ENCODE measurements around the gene DNAJC1.

The DNAJC1 gene

GRCh38 chr10:21744223-21744622 lies 259.3 kb downstream of the DNAJC1 start:
- WGBS (ENCODE audit: insufficient coverage), result 95% methylated on average over 11 of the region's 11 CpGs
- POLR2A ChIA-PET, result no interaction called here
- Histone ChIP-seq H3K4me1 (ENCODE audit: control extremely low read depth in 1 of 4, control insufficient read depth in 4 of 4, insufficient read depth in 4 of 4, low read length in 3 of 4) (peaks cover 0 to 9% (median 3%) of the 10 kb centered on the region in 4 experiments), H3K36me3 (ENCODE audit: control insufficient read depth in 4 of 4, insufficient read depth in 4 of 4, low read length in 3 of 4) (peaks cover 4 to 56% (median 43%) of the 10 kb centered on the region in 4 experiments), H3K4me3 (ENCODE audit: control insufficient read depth in 1 of 7, extremely low read depth in 1 of 7, insufficient read depth in 4 of 7, low read depth in 2 of 7, low read length in 6 of 7) (no peak overlapping the region), H3K27me3 (replicated peaks in 2 of 5; ENCODE audit: control insufficient read depth in 4 of 5, insufficient read depth in 5 of 5, low read length in 4 of 5) (no peaks in the 10 kb centered on the region), H3K9me3 (ENCODE audit: control extremely low read depth in 1 of 5, control insufficient read depth in 4 of 5, insufficient read depth in 2 of 5, low read depth in 1 of 5, low read length in 4 of 5) (no peaks in the 10 kb centered on the region), H3K27ac (ENCODE audit: insufficient read depth in 1 of 2, low read depth in 1 of 2, low read length in 2 of 2, poor library complexity in 1 of 2, severe bottlenecking in 2 of 2) (no peak overlapping the region)
- CTCF ChIA-PET, result no interaction called here
- DNase-seq, result no peak

- no peaks in the 10 kb centered on the region for H3K9me3 ChIP-seq (ENCODE audit: control extremely low read depth in 1 of 5, control insufficient read depth in 4 of 5, insufficient read depth in 2 of 5, low read depth in 1 of 5, low read length in 4 of 5)
- peaks cover 4 to 66% (median 52%) of the 10 kb centered on the region in 4 experiments for H3K36me3 ChIP-seq (ENCODE audit: control insufficient read depth in 4 of 4, insufficient read depth in 4 of 4, low read length in 3 of 4)
- H3K4me3 ChIP-seq (ENCODE audit: control insufficient read depth in 1 of 7, extremely low read depth in 1 of 7, insufficient read depth in 4 of 7, low read depth in 2 of 7, low read length in 6 of 7), result no peak overlapping the region
- ChIA-PET POLR2A (no interaction called here), CTCF (interaction anchor here (0.9 kb wide), 1 partner anchor 10 kb away, joined by 4 read pairs; no protein-coding TSS in a partner anchor)
- DNase-seq, result no peak
- peaks cover 0 to 7% (median 3%) of the 10 kb centered on the region in 4 experiments for H3K4me1 ChIP-seq (ENCODE audit: control extremely low read depth in 1 of 4, control insufficient read depth in 4 of 4, insufficient read depth in 4 of 4, low read length in 3 of 4)
- H3K27ac ChIP-seq (ENCODE audit: insufficient read depth in 1 of 2, low read depth in 1 of 2, low read length in 2 of 2, poor library complexity in 1 of 2, severe bottlenecking in 2 of 2), result no peak overlapping the region
- WGBS (ENCODE audit: insufficient coverage), result 100% methylated on average over 5 of the region's 5 CpGs
- H3K27me3 ChIP-seq (replicated peaks in 2 of 5; ENCODE audit: control insufficient read depth in 4 of 5, insufficient read depth in 5 of 5, low read length in 4 of 5), result no peaks in the 10 kb centered on the region
Observed at GRCh38 chr10:21742740-21743412, 260.7 kb downstream of the DNAJC1 start.

GRCh38 chr10:21740989-21741388 lies 262.5 kb downstream of the DNAJC1 start:
- H3K4me1 ChIP-seq (ENCODE audit: control extremely low read depth in 1 of 4, control insufficient read depth in 4 of 4, insufficient read depth in 4 of 4, low read length in 3 of 4), result peaks cover 0 to 18% (median 10%) of the 10 kb centered on the region in 4 experiments
- ChIA-PET POLR2A (no interaction called here), CTCF (no interaction called here)
- peaks cover 4 to 74% (median 56%) of the 10 kb centered on the region in 4 experiments for H3K36me3 ChIP-seq (ENCODE audit: control insufficient read depth in 4 of 4, insufficient read depth in 4 of 4, low read length in 3 of 4)
- no peaks in the 10 kb centered on the region for H3K9me3 ChIP-seq (ENCODE audit: control extremely low read depth in 1 of 5, control insufficient read depth in 4 of 5, insufficient read depth in 2 of 5, low read depth in 1 of 5, low read length in 4 of 5)
- 100% methylated on average over 2 of the region's 4 CpGs for WGBS (ENCODE audit: insufficient coverage)
- H3K27ac ChIP-seq (ENCODE audit: insufficient read depth in 1 of 2, low read depth in 1 of 2, low read length in 2 of 2, poor library complexity in 1 of 2, severe bottlenecking in 2 of 2), result no peak overlapping the region
- no peak overlapping the region for H3K4me3 ChIP-seq (ENCODE audit: control insufficient read depth in 1 of 7, extremely low read depth in 1 of 7, insufficient read depth in 4 of 7, low read depth in 2 of 7, low read length in 6 of 7)
- no peak for DNase-seq
- no peaks in the 10 kb centered on the region for H3K27me3 ChIP-seq (replicated peaks in 2 of 5; ENCODE audit: control insufficient read depth in 4 of 5, insufficient read depth in 5 of 5, low read length in 4 of 5)

GRCh38 chr10:21737106-21737505 lies 266.4 kb downstream of the DNAJC1 start:
- Histone ChIP-seq H3K9me3 (ENCODE audit: control extremely low read depth in 1 of 5, control insufficient read depth in 4 of 5, insufficient read depth in 2 of 5, low read depth in 1 of 5, low read length in 4 of 5) (no peaks in the 10 kb centered on the region), H3K4me1 (ENCODE audit: control extremely low read depth in 1 of 4, control insufficient read depth in 4 of 4, insufficient read depth in 4 of 4, low read length in 3 of 4) (peaks cover 0 to 15% (median 10%) of the 10 kb centered on the region in 4 experiments), H3K27ac (ENCODE audit: insufficient read depth in 1 of 2, low read depth in 1 of 2, low read length in 2 of 2, poor library complexity in 1 of 2, severe bottlenecking in 2 of 2) (no peak overlapping the region), H3K27me3 (replicated peaks in 2 of 5; ENCODE audit: control insufficient read depth in 4 of 5, insufficient read depth in 5 of 5, low read length in 4 of 5) (no peaks in the 10 kb centered on the region), H3K4me3 (ENCODE audit: control insufficient read depth in 1 of 7, extremely low read depth in 1 of 7, insufficient read depth in 4 of 7, low read depth in 2 of 7, low read length in 6 of 7) (no peak overlapping the region), H3K36me3 (ENCODE audit: control insufficient read depth in 4 of 4, insufficient read depth in 4 of 4, low read length in 3 of 4) (peaks cover 6 to 66% (median 53%) of the 10 kb centered on the region in 4 experiments)
- POLR2A ChIA-PET, result no interaction called here
- 8% methylated on average over 4 of the region's 4 CpGs for WGBS (ENCODE audit: insufficient coverage)
- CTCF ChIA-PET, result no interaction called here
- DNase-seq, result peak in 2 of 3 donors; percentile 46 to 59

GRCh38 chr10:21733710-21734109 lies 269.8 kb downstream of the DNAJC1 start:
- no CpG with 5 or more reads among the region's 6 CpGs for WGBS (ENCODE audit: insufficient coverage)

GRCh38 chr10:21732067-21732772 lies 271.3 kb downstream of the DNAJC1 start:
- peaks cover 9 to 41% (median 22%) of the 10 kb centered on the region in 4 experiments for H3K36me3 ChIP-seq (ENCODE audit: control insufficient read depth in 4 of 4, insufficient read depth in 4 of 4, low read length in 3 of 4)

More at GRCh38 chr10:21733710-21734109, 269.8 kb downstream of the DNAJC1 start:
- Histone ChIP-seq H3K9me3 (ENCODE audit: control extremely low read depth in 1 of 5, control insufficient read depth in 4 of 5, insufficient read depth in 2 of 5, low read depth in 1 of 5, low read length in 4 of 5) (no peaks in the 10 kb centered on the region), H3K36me3 (ENCODE audit: control insufficient read depth in 4 of 4, insufficient read depth in 4 of 4, low read length in 3 of 4) (peaks cover 9 to 46% (median 27%) of the 10 kb centered on the region in 4 experiments), H3K4me1 (ENCODE audit: control extremely low read depth in 1 of 4, control insufficient read depth in 4 of 4, insufficient read depth in 4 of 4, low read length in 3 of 4) (peaks cover 0 to 17% (median 10%) of the 10 kb centered on the region in 4 experiments), H3K27ac (ENCODE audit: insufficient read depth in 1 of 2, low read depth in 1 of 2, low read length in 2 of 2, poor library complexity in 1 of 2, severe bottlenecking in 2 of 2) (no peak overlapping the region), H3K4me3 (ENCODE audit: control insufficient read depth in 1 of 7, extremely low read depth in 1 of 7, insufficient read depth in 4 of 7, low read depth in 2 of 7, low read length in 6 of 7) (no peak overlapping the region), H3K27me3 (replicated peaks in 2 of 5; ENCODE audit: control insufficient read depth in 4 of 5, insufficient read depth in 5 of 5, low read length in 4 of 5) (no peaks in the 10 kb centered on the region)
- no peak for DNase-seq
- ChIA-PET POLR2A (no interaction called here), CTCF (interaction anchor here (1.3 to 6.9 kb wide), 5 partner anchors 9 to 455 kb away, joined by 4 to 72 read pairs (median 10); no protein-coding TSS in a partner anchor)

GRCh38 chr10:21728618-21729017 lies 274.9 kb downstream of the DNAJC1 start:
- DNase-seq, result no peak
- 94% methylated on average over 3 of the region's 3 CpGs for WGBS (ENCODE audit: insufficient coverage)
- Histone ChIP-seq H3K27me3 (replicated peaks in 2 of 5; ENCODE audit: control insufficient read depth in 4 of 5, insufficient read depth in 5 of 5, low read length in 4 of 5) (no peaks in the 10 kb centered on the region), H3K36me3 (ENCODE audit: control insufficient read depth in 4 of 4, insufficient read depth in 4 of 4, low read length in 3 of 4) (peaks cover 5 to 32% (median 14%) of the 10 kb centered on the region in 4 experiments), H3K4me1 (ENCODE audit: control extremely low read depth in 1 of 4, control insufficient read depth in 4 of 4, insufficient read depth in 4 of 4, low read length in 3 of 4) (peaks cover 12 to 25% (median 20%) of the 10 kb centered on the region in 4 experiments), H3K4me3 (ENCODE audit: control insufficient read depth in 1 of 7, extremely low read depth in 1 of 7, insufficient read depth in 4 of 7, low read depth in 2 of 7, low read length in 6 of 7) (no peak overlapping the region), H3K9me3 (ENCODE audit: control extremely low read depth in 1 of 5, control insufficient read depth in 4 of 5, insufficient read depth in 2 of 5, low read depth in 1 of 5, low read length in 4 of 5) (no peaks in the 10 kb centered on the region), H3K27ac (ENCODE audit: insufficient read depth in 1 of 2, low read depth in 1 of 2, low read length in 2 of 2, poor library complexity in 1 of 2, severe bottlenecking in 2 of 2) (no peak overlapping the region)
- CTCF ChIA-PET, result interaction anchor here (0.6 to 1.6 kb wide), 2 partner anchors 16 to 745 kb away, joined by 3 read pairs; no protein-coding TSS in a partner anchor
- POLR2A ChIA-PET, result no interaction called here

More at GRCh38 chr10:21732067-21732772, 271.3 kb downstream of the DNAJC1 start:
- CTCF ChIA-PET, result interaction anchor here (0.6 to 6.9 kb wide), 20 partner anchors 7 to 655 kb away, joined by 3 to 72 read pairs (median 4); no protein-coding TSS in a partner anchor
- Histone ChIP-seq H3K9me3 (ENCODE audit: control extremely low read depth in 1 of 5, control insufficient read depth in 4 of 5, insufficient read depth in 2 of 5, low read depth in 1 of 5, low read length in 4 of 5) (no peaks in the 10 kb centered on the region), H3K27me3 (replicated peaks in 2 of 5; ENCODE audit: control insufficient read depth in 4 of 5, insufficient read depth in 5 of 5, low read length in 4 of 5) (no peaks in the 10 kb centered on the region), H3K4me3 (ENCODE audit: control insufficient read depth in 1 of 7, extremely low read depth in 1 of 7, insufficient read depth in 4 of 7, low read depth in 2 of 7, low read length in 6 of 7) (no peak overlapping the region), H3K4me1 (ENCODE audit: control extremely low read depth in 1 of 4, control insufficient read depth in 4 of 4, insufficient read depth in 4 of 4, low read length in 3 of 4) (peaks cover 10 to 18% (median 14%) of the 10 kb centered on the region in 4 experiments), H3K27ac (ENCODE audit: insufficient read depth in 1 of 2, low read depth in 1 of 2, low read length in 2 of 2, poor library complexity in 1 of 2, severe bottlenecking in 2 of 2) (no peak overlapping the region)
- WGBS (ENCODE audit: insufficient coverage), result 42% methylated on average over 8 of the region's 10 CpGs
- peak; percentile 79 to 84 (median 84) for DNase-seq
- POLR2A ChIA-PET, result no interaction called here
